Spinal cord (tissue), 10 donors: Measurements from ENCODE around the gene SLC39A2. TPM values are rescaled to one million over a fixed set of nuclear protein-coding genes. Genes with fewer than 3 reads are reported as not detected.
A peak's percentile ranks its signal among the peaks of the same experiment; 100 is the strongest.

ENCODE experiments used
- DNase-seq, 6 donors: peaks; one replicate each; pipeline versions ENCODE4 v3.0.0 to v3.0.0-alpha.2; 2013 to 2015; ENCODE audit warnings: low spot score in 6 of 6, low read depth in 4 of 6
- H3K27ac ChIP-seq: one replicate; pipeline ENCODE4 v1.5.1; 2013; ENCODE audit warnings: low read depth, low read length, control low read depth
- H3K27me3 ChIP-seq: one replicate; pipeline ENCODE4 v1.6.1; 2013; ENCODE audit warnings: low read length; ENCODE audit not compliant: control insufficient read depth, insufficient read depth
- H3K36me3 ChIP-seq: one replicate; pipeline ENCODE4 v1.6.1; 2013; ENCODE audit warnings: low read length; ENCODE audit not compliant: control insufficient read depth, insufficient read depth
- H3K4me1 ChIP-seq: one replicate; pipeline ENCODE4 v1.6.1; 2013; ENCODE audit warnings: low read length; ENCODE audit not compliant: control insufficient read depth, insufficient read depth
- H3K4me3 ChIP-seq: one replicate; pipeline ENCODE4 v1.5.1; 2013; ENCODE audit warnings: low read depth, low read length, control low read depth
- H3K9me3 ChIP-seq: one replicate; pipeline ENCODE4 v1.6.1; 2013; ENCODE audit warnings: low read length; ENCODE audit not compliant: control insufficient read depth, insufficient read depth
- WGBS: methylation state at CpG from one replicate; pipeline ENCODE4 v1.1.5; 2013; ENCODE audit warnings: missing lambda C conversion rate; ENCODE audit not compliant: insufficient coverage; 5-methylcytosine and 5-hydroxymethylcytosine counted together
- polyA plus RNA-seq, 2 donors: library from polyadenylated mRNA; unstranded; fragments of 120-200 nt; gene quantifications; one replicate each; pipeline ENCODE4 v1.2.1, GENCODE V29; 2013; ENCODE audit not compliant: insufficient read length in 2 of 2
- total RNA-seq, 2 donors: library from RNA; depleted of rRNA in 1 of 2; stranded (reverse); fragments of 120-200 nt in 1 of 2; fragments of >200 nt in 1 of 2; gene quantifications; one replicate each; pipeline versions ENCODE4 v1.2.3 to v1.2.4, GENCODE V29; 2013 to 2014
- donor health status: healthy.

Gene SLC39A2
- total and polyA plus RNA-seq, 4 donors, result 0.17 to 0.32 TPM; not detected in 2

DNA sequence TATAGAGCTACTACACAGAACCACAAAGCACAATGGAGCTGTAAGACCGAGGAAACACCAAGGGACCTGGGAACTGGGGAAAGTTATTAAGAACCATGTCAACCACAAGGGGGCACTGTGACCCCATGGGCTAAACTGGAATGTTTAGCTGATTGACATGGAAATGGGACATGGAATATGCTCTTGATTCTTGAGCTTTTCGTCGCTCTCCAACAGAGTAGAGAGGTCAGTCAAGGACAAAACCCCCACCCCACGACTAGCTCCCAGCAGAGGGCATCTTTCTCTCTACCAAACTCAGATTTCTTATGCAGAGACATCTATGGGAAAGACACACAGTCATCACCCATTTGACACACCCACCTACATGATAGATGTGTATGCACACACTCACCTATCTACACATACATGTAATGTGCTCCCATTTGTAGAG lies 15.7 kb downstream of the SLC39A2 start:
- peak; percentile 73 to 96 (median 79) for DNase-seq
- no peak overlapping the region for H3K4me3 ChIP-seq
- peaks cover 32% of the 10 kb centered on the region for H3K36me3 ChIP-seq
- no peaks in the 10 kb centered on the region for H3K9me3 ChIP-seq
- WGBS, result 0% methylated on average over 2 of the region's 4 CpGs
- no peaks in the 10 kb centered on the region for H3K27me3 ChIP-seq
- H3K27ac ChIP-seq, result no peak overlapping the region
- no peaks in the 10 kb centered on the region for H3K4me1 ChIP-seq

DNA sequence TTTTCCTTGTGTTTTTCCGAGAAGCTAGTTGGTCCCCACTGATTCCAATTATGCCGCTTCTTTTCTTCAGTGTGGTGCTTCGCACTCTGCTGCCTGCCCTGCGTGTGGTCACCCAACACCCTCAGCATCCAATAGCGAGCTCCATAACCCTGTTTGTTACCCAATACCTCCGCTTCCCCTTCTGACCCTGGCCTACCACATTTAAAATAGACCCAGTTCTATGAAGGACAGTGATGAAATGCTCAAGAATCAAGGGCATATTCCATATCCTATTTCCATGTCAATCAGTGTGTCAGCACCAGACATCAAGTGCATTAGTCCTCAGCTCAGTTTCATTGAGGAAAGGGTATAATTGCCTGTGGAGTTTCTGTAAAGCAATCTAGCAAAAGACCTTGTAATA lies 16.2 kb downstream of the SLC39A2 start:
- H3K27me3 ChIP-seq, result no peaks in the 10 kb centered on the region
- no peak overlapping the region for H3K4me3 ChIP-seq
- DNase-seq, result no peak
- H3K36me3 ChIP-seq, result peaks cover 37% of the 10 kb centered on the region
- H3K9me3 ChIP-seq, result no peaks in the 10 kb centered on the region
- no peak overlapping the region for H3K27ac ChIP-seq
- 50% methylated on average over 3 of the region's 6 CpGs for WGBS
- H3K4me1 ChIP-seq, result no peaks in the 10 kb centered on the region

DNA sequence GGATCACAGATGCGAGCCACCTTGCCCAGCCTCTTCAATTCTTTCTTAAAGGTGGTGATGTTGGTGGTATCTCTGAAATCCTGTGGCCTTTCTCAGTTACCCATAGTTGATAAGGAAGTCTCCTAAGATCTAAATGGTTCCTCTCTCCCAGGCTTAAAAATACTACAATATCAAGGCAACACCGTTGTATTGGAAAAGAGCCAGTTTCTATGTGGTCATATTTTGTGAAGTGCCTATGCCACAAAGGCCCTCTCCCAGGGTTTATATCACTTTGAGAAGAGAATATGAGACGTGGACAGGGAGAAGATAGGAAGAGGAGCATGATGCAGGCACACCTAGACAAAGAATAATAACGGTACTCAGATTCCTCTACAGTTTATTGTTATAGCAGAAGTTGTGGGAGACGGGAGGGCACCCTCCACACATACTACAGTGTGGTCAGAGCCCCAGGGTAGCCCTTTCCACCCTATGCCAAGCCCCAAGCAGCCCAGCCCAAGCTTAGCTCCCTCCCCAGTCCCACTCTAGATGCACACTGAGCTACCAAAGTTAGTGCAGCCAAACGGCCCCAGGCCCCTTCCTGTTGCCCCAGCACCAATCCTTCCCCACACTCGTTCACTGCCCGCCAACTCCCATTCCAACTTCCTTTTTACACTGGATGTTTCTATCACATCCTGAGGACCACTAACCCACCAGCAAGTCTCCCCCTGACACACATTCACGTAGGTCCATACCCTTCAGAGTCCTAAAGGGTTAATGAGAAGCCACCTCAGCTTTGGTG lies 17.5 kb downstream of the SLC39A2 start:
- Histone ChIP-seq H3K27me3 (no peaks in the 10 kb centered on the region), H3K9me3 (no peaks in the 10 kb centered on the region), H3K27ac (no peak overlapping the region), H3K36me3 (peaks cover 46% of the 10 kb centered on the region), H3K4me1 (no peaks in the 10 kb centered on the region), H3K4me3 (no peak overlapping the region)
- DNase-seq, result no peak
- WGBS, result 57% methylated on average over 5 of the region's 9 CpGs

DNA sequence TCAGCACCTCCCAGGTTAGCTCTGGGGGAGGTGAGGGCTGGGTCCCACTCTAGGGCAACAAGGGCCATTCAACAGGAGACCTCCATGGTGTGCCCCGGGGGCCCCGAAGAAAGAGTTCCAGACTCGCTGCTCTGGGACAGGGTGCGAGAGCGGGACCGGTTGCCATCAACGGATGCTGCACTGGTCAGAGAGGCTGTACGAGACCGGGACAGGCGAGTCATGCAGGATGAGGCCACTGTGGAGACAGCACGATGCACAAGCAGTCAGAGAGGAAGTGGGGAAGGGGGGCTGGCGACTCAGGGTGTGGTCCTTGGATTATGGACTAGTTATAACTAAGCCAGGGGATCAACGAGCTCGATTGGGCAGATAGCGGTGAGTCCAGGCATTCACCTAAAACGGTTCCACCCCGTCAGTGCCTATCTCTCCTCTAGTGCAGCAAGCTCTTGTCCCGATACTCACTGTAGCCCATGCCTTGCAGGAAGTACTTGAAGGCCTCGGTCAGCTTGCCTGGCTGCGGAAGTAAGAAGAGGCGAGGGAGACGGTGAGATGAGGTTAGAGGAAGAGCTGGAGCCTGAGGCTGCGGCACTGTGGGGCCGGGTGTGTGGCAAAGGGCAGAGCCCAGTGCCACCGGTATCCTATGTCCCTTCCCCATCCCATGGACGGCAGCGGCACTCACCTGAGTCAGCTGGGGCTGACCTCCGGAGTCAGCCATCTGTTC lies 18.6 kb downstream of the SLC39A2 start:
- 82% methylated on average over 27 of the region's 28 CpGs for WGBS
- H3K36me3 ChIP-seq, result peaks cover 57% of the 10 kb centered on the region
- DNase-seq, result no peak
- H3K4me3 ChIP-seq, result no peak overlapping the region
- no peak overlapping the region for H3K27ac ChIP-seq
- no peaks in the 10 kb centered on the region for H3K9me3 ChIP-seq
- H3K4me1 ChIP-seq, result peaks cover 2% of the 10 kb centered on the region
- no peaks in the 10 kb centered on the region for H3K27me3 ChIP-seq

DNA sequence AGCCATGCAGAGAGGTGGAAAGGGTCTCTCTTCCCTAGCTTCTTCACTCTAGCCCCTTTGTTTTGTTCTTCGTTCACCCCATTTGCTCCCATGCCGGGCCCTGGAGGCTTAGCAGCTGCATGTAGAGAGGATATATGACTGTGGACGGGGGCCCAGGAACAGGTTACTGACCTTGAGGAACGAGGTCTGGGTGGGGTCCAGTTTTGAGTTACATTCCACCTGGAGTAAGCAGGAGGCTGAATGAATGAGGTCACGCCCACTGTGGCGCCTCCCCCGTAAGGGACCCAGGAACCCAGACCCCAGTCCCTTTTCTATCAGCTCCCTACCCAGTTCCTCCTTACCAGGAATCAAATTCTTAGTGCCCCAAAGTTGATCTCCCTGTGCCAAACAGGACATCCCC lies 19.2 kb downstream of the SLC39A2 start:
- no peak overlapping the region for H3K27ac ChIP-seq
- no peaks in the 10 kb centered on the region for H3K9me3 ChIP-seq
- no peaks in the 10 kb centered on the region for H3K27me3 ChIP-seq
- DNase-seq, result no peak
- WGBS, result 86% methylated on average over 4 of the region's 7 CpGs
- H3K4me1 ChIP-seq, result peaks cover 7% of the 10 kb centered on the region
- H3K4me3 ChIP-seq, result no peak overlapping the region
- H3K36me3 ChIP-seq, result peaks cover 58% of the 10 kb centered on the region

DNA sequence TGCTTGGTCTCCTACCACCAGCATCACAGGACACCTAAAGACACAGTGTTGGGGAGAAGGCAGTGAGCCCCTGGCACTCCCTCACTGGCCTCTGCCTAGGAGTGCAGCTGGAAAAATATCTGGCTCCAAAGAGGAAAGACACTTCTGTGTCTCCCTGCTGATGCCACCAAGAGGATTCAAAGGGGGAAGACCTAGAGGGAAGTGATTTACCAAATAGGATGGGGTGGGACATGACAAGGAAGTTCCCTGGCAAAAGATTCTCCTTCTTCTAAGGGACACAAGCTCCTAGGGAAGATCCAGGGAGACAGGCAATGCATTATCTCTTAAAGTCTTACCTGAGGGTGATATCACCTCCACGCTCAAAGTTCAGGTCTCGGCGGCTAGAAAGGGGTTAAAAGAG lies 19.7 kb downstream of the SLC39A2 start:
- no peaks in the 10 kb centered on the region for H3K27me3 ChIP-seq
- H3K9me3 ChIP-seq, result no peaks in the 10 kb centered on the region
- WGBS, result no CpG with 5 or more reads among the region's 3 CpGs
- H3K27ac ChIP-seq, result no peak overlapping the region
- no peak for DNase-seq
- H3K36me3 ChIP-seq, result peaks cover 58% of the 10 kb centered on the region
- no peak overlapping the region for H3K4me3 ChIP-seq
- H3K4me1 ChIP-seq, result peaks cover 10% of the 10 kb centered on the region

DNA sequence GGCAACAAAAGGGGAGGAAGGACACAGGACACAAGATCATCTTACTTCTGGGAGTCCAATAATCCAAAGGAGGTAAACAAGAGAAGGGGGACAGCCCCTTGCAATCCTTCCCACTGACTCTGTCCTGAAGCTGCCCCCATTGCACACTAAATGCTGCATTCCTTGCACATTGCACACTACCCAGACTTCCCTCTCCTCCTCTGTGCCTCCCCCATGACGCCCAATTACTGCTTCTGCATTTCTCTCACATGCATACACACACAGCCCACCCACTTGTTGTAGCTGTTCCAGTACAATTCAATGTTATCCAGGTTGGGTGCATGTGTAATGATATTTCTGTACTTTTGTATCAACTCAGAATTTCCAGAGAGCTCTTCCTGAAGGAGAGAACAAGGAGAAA lies 20.3 kb downstream of the SLC39A2 start:
- no peak overlapping the region for H3K4me3 ChIP-seq
- H3K4me1 ChIP-seq, result peaks cover 16% of the 10 kb centered on the region
- no peak for DNase-seq
- H3K27ac ChIP-seq, result no peak overlapping the region
- no peaks in the 10 kb centered on the region for H3K9me3 ChIP-seq
- peaks cover 58% of the 10 kb centered on the region for H3K36me3 ChIP-seq
- WGBS, result no CpG with 5 or more reads among the region's 1 CpG
- no peaks in the 10 kb centered on the region for H3K27me3 ChIP-seq

DNA sequence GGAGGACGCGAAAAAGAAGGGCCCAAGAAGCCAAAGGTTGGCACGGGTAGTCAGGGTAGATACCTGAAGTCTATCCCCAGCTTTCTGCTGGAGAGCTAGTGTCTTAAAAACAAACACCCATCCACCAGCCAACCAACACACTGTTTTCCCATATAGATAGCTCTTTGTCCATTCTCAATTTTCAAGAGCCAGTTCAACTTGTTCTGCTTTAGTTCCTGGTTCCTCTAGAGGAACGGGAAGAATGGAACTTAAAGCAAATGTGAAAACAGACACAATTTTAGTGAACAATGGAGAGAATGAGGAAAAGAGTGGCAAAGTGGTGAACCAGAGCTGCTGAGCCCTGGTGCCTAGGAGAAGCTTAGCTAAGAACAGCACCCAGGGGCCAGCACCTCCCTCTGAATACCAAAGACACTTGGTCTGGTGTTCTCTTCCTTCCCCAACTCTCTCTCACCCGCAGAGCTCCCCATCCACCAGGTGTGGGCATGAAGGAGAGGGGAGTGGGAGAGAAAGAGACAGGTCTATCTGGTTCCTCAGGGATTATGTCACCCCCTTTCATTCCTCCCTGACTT lies 22.0 kb downstream of the SLC39A2 start:
- no peak for DNase-seq
- WGBS, result 81% methylated on average over 3 of the region's 5 CpGs
- H3K27ac ChIP-seq, result no peak overlapping the region
- H3K4me3 ChIP-seq, result no peak overlapping the region
- H3K27me3 ChIP-seq, result no peaks in the 10 kb centered on the region
- peaks cover 27% of the 10 kb centered on the region for H3K4me1 ChIP-seq
- peaks cover 58% of the 10 kb centered on the region for H3K36me3 ChIP-seq
- no peaks in the 10 kb centered on the region for H3K9me3 ChIP-seq

DNA sequence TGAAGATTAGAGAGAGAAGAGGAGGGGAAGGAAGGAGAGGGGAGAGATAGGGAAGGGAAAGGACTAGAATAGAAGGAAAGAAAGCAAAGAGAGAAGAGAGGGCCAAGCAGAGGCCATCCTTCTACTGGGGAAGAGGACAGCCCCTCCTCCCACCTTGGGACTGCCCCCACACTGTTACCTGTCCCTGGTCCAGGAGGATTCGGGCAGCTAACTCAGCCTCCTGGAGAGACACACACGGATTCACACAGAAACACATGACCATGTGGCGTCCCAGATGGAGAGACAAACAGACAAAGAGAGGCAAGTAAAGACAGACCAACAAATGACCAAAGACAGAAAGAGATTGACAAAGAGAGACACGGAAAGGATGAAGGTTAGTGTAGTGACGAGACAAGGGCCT lies 23.6 kb downstream of the SLC39A2 start:
- no peak for DNase-seq
- Histone ChIP-seq H3K36me3 (peaks cover 47% of the 10 kb centered on the region), H3K9me3 (no peaks in the 10 kb centered on the region), H3K27ac (no peak overlapping the region), H3K4me3 (peak overlapping the region; percentile 76), H3K4me1 (peaks cover 34% of the 10 kb centered on the region), H3K27me3 (no peaks in the 10 kb centered on the region)
- 64% methylated on average over 5 of the region's 5 CpGs for WGBS
